Small intestine (tissue), 7 donors: ENCODE results near the gene VSIR. TPM values are rescaled to one million over a fixed set of nuclear protein-coding genes. Genes with fewer than 3 reads are reported as not detected.

ENCODE experiments used
- DNase-seq, 2 donors: peaks; one replicate each; pipeline versions ENCODE4 v3.0.0 to v3.0.0-alpha.2; 2013
- FAIRE-seq: peaks from 2 replicates; lab custom pipeline; 2012; peaks lifted over from hg19 to GRCh38; lab: Jason Lieb, UNC
- H3K27ac ChIP-seq, 3 donors: one replicate each; pipeline ENCODE4 v1.5.1; 2013; ENCODE audit warnings: low read length in 2 of 3, mild to moderate bottlenecking in 2 of 3, control low read depth in 1 of 3, inconsistent platforms in 1 of 3, low read depth in 1 of 3, moderate library complexity in 1 of 3
- H3K27me3 ChIP-seq, 3 donors: one replicate each; pipeline ENCODE4 v1.6.1; 2013; ENCODE audit warnings: low read length in 3 of 3, inconsistent platforms in 1 of 3; ENCODE audit not compliant: control insufficient read depth in 3 of 3, insufficient read depth in 3 of 3
- H3K36me3 ChIP-seq, 3 donors: one replicate each; pipeline ENCODE4 v1.6.1; 2013; ENCODE audit warnings: low read length in 3 of 3, inconsistent platforms in 1 of 3, low read depth in 1 of 3, mild to moderate bottlenecking in 1 of 3, moderate library complexity in 1 of 3; ENCODE audit not compliant: control insufficient read depth in 3 of 3, insufficient read depth in 2 of 3
- H3K4me1 ChIP-seq, 3 donors: one replicate each; pipeline ENCODE4 v1.6.1; 2013; ENCODE audit warnings: low read length in 2 of 3, inconsistent platforms in 1 of 3, low read depth in 1 of 3, mild to moderate bottlenecking in 1 of 3, moderate library complexity in 1 of 3; ENCODE audit not compliant: control insufficient read depth in 3 of 3, insufficient read depth in 2 of 3
- H3K4me3 ChIP-seq, 3 donors: one replicate each; pipeline ENCODE4 v1.5.1; 2013; ENCODE audit warnings: low read length in 3 of 3, control low read depth in 1 of 3, inconsistent platforms in 1 of 3, low read depth in 1 of 3, mild to moderate bottlenecking in 1 of 3, moderate library complexity in 1 of 3
- H3K9me3 ChIP-seq, 2 donors: one replicate each; pipeline ENCODE4 v1.6.1; 2013; ENCODE audit warnings: low read depth in 1 of 2, low read length in 1 of 2; ENCODE audit not compliant: control insufficient read depth in 2 of 2, insufficient read depth in 1 of 2
- WGBS, 3 donors: extraction: QIAGEN DNeasy Blood & Tissue Kit; methylation state at CpG; one replicate each; pipeline ENCODE4 v1.1.7; 2013; 5-methylcytosine and 5-hydroxymethylcytosine counted together
- polyA plus RNA-seq, 4 donors: library from polyadenylated mRNA; stranded (reverse) in 3 of 4; unstranded in 1 of 4; fragments of 200-250 nt in 3 of 4; fragments of 120-200 nt in 1 of 4; gene quantifications; one replicate each; pipeline versions ENCODE4 v1.2.1 to v1.2.3, GENCODE V29; 2013
- donor health status: healthy with polysubstance abuse.
- donor health status: control.
- donor health status: control.
- donor health status: Bipolar disorder and iron deficiency.
- donor health status: healthy.

Gene VSIR
- polyA plus RNA-seq, 4 donors = 26.6 to 58.9 (median 52.1) TPM

- no peak overlapping the region for H3K27ac ChIP-seq
- FAIRE-seq (no peak), DNase-seq (no peak)
- peaks cover 0 to 6% of the 10 kb centered on the region in 2 donors for H3K9me3 ChIP-seq
- no peaks in the 10 kb centered on the region for H3K27me3 ChIP-seq
- no peak overlapping the region for H3K4me3 ChIP-seq
- 88 to 95% (median 89%) methylated on average over 9 of the region's 9 CpGs for WGBS, 3 donors
- H3K36me3 ChIP-seq = no peaks in the 10 kb centered on the region
- H3K4me1 ChIP-seq = peaks cover 0 to 5% (median 0%) of the 10 kb centered on the region in 3 donors
Observed at GRCh38 chr10:71780719-71781118, 7.4 kb upstream of the VSIR start.

DNA sequence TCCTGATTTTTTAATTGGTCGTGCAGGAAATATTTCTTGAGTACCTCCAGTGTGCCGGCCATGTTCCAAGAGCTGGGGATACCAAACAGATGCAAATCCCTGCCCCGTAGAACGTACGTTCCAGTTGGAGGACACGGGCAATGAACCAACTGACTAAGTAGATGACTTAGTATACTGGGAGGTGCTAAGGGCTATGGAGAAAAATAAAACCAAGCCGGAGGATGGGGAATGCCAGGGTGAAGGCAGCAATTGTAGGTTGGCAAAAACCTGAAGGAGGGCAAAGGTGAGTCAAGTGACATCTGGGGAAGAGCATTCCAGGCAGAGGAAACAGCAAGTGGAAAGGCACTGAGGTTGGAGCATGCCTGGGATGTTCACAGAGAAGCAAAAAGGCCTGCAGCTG, 6.8 kb upstream of the VSIR start:
- FAIRE-seq = no peak

GRCh38 chr10:71779641-71780040, 6.3 kb upstream of the VSIR start:
- H3K4me3 ChIP-seq = no peak overlapping the region
- H3K9me3 ChIP-seq = peaks cover 0 to 6% of the 10 kb centered on the region in 2 donors
- no peaks in the 10 kb centered on the region for H3K36me3 ChIP-seq
- no peak for FAIRE-seq
- no peak for DNase-seq
- peaks cover 0 to 5% (median 1%) of the 10 kb centered on the region in 3 donors for H3K4me1 ChIP-seq
- 86 to 92% (median 91%) methylated on average over 6 of the region's 6 CpGs for WGBS, 3 donors
- no peaks in the 10 kb centered on the region for H3K27me3 ChIP-seq
- H3K27ac ChIP-seq = no peak overlapping the region

More for the DNA sequence above, 6.8 kb upstream of the VSIR start:
- no peaks in the 10 kb centered on the region for H3K36me3 ChIP-seq
- H3K27me3 ChIP-seq = no peaks in the 10 kb centered on the region
- no peak overlapping the region for H3K27ac ChIP-seq
- peaks cover 0 to 5% (median 0%) of the 10 kb centered on the region in 3 donors for H3K4me1 ChIP-seq
- 73 to 90% (median 86%) methylated on average over 7 of the region's 7 CpGs for WGBS, 3 donors
- no peak overlapping the region for H3K4me3 ChIP-seq
- H3K9me3 ChIP-seq = peaks cover 0 to 6% of the 10 kb centered on the region in 2 donors
- DNase-seq = no peak

DNA sequence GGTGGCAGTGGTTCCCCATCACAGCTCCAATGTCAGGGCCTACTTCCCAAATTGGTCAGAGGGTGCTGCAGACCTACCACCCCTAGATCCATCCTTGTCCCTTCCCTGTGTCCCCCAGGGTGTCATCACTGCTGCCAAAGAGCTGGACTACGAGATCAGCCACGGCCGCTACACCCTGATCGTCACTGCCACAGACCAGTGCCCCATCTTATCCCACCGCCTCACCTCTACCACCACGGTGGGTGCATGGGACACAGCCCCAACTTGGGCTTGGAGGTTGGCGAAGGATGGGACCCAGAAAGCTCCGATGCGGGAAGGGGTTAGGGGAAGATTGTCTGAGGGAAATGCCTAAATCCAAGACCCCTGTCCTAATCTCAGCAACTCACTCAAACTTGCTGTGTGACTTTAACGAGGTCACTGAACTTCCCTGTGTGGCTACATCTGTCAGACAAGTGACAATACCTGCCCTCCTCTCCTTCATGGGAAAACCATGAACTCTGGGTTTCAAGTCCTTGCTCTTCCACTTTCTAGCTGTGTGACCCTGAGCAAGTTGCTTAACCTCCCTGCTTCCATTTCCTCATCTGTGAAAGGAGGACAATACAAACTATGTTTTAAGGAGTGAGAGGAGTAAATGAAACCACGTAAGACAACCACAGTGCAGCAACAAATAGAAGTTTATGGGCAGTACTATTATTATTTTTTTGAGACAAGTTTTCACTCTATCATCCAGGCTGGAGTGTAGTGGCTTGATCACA, 4.9 kb upstream of the VSIR start:
- H3K27me3 ChIP-seq = no peaks in the 10 kb centered on the region
- peaks cover 0 to 13% (median 5%) of the 10 kb centered on the region in 3 donors for H3K4me1 ChIP-seq
- no peak overlapping the region for H3K27ac ChIP-seq
- peaks cover 0 to 6% of the 10 kb centered on the region in 2 donors for H3K9me3 ChIP-seq
- 80 to 95% (median 93%) methylated on average over 11 of the region's 11 CpGs for WGBS, 3 donors
- H3K4me3 ChIP-seq = no peak overlapping the region
- H3K36me3 ChIP-seq = no peaks in the 10 kb centered on the region
- FAIRE-seq (no peak), DNase-seq (no peak)

GRCh38 chr10:71777213-71777985, 4.1 kb upstream of the VSIR start:
- H3K27ac ChIP-seq = no peak overlapping the region
- peaks cover 0 to 21% (median 5%) of the 10 kb centered on the region in 3 donors for H3K4me1 ChIP-seq
- no peak overlapping the region for H3K4me3 ChIP-seq
- DNase-seq = no peak
- peaks cover 0 to 6% of the 10 kb centered on the region in 2 donors for H3K9me3 ChIP-seq
- no peaks in the 10 kb centered on the region for H3K27me3 ChIP-seq
- 97 to 98% (median 97%) methylated on average over 17 of the region's 17 CpGs for WGBS, 3 donors
- FAIRE-seq = no peak
- H3K36me3 ChIP-seq = peaks cover 0 to under 1% (median 0%) of the 10 kb centered on the region in 3 donors

DNA sequence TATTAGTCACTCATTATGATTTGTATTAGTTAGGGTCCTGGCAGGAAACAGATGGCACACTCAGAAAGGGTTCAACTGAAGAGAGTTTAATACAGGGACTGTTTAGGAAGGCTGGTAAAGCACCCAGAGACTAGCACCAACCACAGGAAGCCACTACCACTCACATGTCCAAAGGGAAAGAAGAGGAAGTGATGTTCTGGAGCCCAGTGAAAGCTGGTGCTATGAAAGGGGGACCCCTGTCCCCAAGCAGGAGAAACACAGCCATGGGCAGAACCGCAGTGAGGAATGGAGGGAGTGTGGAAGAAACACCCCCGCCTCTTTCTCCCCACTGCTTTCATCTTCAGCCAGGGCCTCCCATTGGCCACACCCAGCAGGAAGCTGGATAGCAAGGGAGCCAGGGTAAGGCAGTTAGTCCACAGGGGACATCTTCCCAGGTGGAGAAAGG, 3.2 kb upstream of the VSIR start:
- peak in 1 of 2 donors; percentile 55 for DNase-seq
- Histone ChIP-seq H3K36me3 (peaks cover 0 to 6% (median 0%) of the 10 kb centered on the region in 3 donors), H3K27ac (no peak overlapping the region), H3K4me3 (no peak overlapping the region), H3K27me3 (no peaks in the 10 kb centered on the region), H3K4me1 (peaks cover 4 to 30% (median 5%) of the 10 kb centered on the region in 3 donors), H3K9me3 (peaks cover 0 to 6% of the 10 kb centered on the region in 2 donors)
- WGBS, 3 donors = 25 to 66% (median 46%) methylated on average over 2 of the region's 2 CpGs
- no peak for FAIRE-seq

DNA sequence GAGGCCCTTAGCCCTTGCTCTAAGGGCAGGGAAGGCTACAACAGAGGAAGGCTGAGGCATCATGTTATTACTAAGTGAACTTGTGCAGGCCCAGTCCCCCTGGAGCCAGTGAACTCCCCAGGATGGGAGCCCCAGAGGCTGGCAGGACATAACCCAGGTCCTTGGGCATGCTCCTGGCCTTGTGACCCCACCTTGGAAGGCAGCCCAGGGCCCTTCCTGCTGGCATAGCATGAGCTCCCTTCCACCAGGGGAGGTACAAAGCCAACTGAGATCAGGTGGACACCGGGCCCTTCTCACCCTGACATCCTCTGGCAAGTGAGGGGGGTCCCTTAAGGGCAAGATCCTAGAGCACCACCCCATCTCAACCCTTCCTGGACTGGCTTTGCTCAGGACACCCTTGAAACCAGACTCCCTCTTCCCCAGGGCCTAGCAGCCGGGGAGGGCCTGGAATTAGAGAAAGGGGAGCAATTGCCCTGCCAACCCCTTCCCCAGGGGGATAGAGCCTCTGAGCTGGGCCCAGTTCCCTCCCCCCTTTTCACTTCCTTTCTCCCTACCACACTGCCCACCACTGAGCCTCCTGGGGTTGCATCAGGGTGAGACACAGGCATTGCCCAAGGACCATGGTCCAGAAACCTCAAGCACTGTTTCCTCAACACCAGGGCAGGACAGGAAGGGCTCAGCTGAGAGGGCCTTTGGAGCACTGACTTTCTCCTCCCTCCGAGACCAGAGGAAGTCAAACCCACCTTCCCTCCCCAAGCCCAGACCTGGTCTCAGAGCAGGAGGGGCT, 1.8 kb upstream of the VSIR start:
- peak overlapping the region in 1 of 3 donors; percentile 12 for H3K27ac ChIP-seq
- H3K36me3 ChIP-seq = peaks cover 0 to 17% (median 0%) of the 10 kb centered on the region in 3 donors
- FAIRE-seq (no peak), DNase-seq (no peak)
- H3K4me3 ChIP-seq = no peak overlapping the region
- H3K4me1 ChIP-seq = peaks cover 11 to 43% (median 12%) of the 10 kb centered on the region in 3 donors
- WGBS, 3 donors = 60 to 83% (median 76%) methylated on average over 3 of the region's 3 CpGs
- no peaks in the 10 kb centered on the region for H3K27me3 ChIP-seq
- peaks cover 0 to 6% of the 10 kb centered on the region in 2 donors for H3K9me3 ChIP-seq

DNA sequence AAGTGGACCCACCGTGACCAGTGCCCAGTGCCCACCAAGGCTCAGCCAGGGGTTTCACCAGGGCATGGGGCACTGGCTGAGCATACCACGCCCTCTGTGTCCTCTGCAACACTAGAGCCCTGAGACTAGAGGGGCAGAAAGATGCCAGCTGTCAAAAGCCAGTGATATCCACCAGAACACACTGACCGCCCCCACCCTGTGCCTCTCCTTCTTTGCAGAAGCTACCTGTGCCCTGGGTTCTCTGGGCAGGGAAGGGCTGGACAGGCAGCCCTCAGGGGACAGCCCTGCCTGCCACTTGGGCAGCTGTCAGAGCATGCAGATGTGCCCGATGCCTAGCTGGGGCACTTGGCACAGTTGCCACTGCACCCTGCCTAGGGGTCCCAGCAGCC, 494 bp downstream of the VSIR start:
- Histone ChIP-seq H3K36me3 (peaks cover 0 to 22% (median 0%) of the 10 kb centered on the region in 3 donors), H3K27me3 (no peaks in the 10 kb centered on the region), H3K9me3 (peaks cover 0 to 6% of the 10 kb centered on the region in 2 donors), H3K4me1 (peaks cover 14 to 60% (median 23%) of the 10 kb centered on the region in 3 donors), H3K4me3 (peak overlapping the region; percentile 84 to 98 (median 90)), H3K27ac (peak overlapping the region; percentile 63 to 98 (median 79))
- FAIRE-seq (no peak), DNase-seq (no peak)
- 24 to 36% (median 29%) methylated on average over 4 of the region's 4 CpGs for WGBS, 3 donors
